Dermis microvascular lymphatic vessel endothelial cell (primary cell): ENCODE data around the gene ABO. TPM values are rescaled to one million over a fixed set of nuclear protein-coding genes. Genes with fewer than 3 reads are reported as not detected.
"Not testable (repeated sequence)": the region's sequence is repeated elsewhere in the genome, so short reads cannot be mapped to it uniquely, and the experiment has no call there.

Experiments used
- DNase-seq, 2 donors: peaks; one replicate each; pipeline versions ENCODE4 v3.0.0 to v3.0.0-alpha.2; 2010; ENCODE audit warnings: low read depth in 2 of 2
- total RNA-seq: library from RNA; depleted of rRNA; stranded (reverse); fragments of >200 nt; gene quantifications from 2 replicates; pipeline ENCODE4 v1.2.1, GENCODE V29; 2014

The ABO gene
- total RNA-seq, 1 donor from 2014 or later: 0.39 TPM

GRCh38 chr9:133205996-133206931, 68.7 kb downstream of the ABO start:
- no peak for DNase-seq

DNA sequence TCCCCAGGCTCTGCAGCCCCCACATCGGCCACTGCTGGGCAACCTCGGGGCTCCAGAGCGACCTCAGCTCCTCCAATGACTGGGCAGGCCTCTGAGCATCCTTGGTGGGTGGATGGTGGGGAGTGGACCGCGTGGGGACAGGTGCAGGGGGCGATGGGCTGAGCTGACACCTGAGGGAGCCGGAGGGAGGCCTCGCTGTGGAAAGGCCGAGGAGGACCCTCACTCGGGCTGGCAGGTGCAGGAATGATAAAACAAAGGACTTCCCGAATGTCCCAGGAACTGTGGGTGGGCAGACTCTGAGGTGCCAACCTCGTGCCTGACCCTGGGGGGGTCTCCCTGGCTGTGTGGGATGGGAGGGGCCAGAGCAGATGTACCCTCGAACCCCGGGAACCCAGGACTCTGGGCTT, 69.5 kb downstream of the ABO start:
- not testable (repeated sequence) for DNase-seq

Other genes starting within 250 kb of the ABO start
- 37.4 and 44.5 TPM in 2 replicates for gene GTF3C5, start 244.2 kb downstream of the ABO start, total RNA-seq
- 0.13 TPM in 2 replicates for gene CEL, start 213.2 kb downstream of the ABO start, total RNA-seq
- 25.4 and 56.5 TPM in 2 replicates for gene RALGDS, start 154.0 kb downstream of the ABO start, total RNA-seq
- 21.3 and 37.7 TPM in 2 replicates for gene GBGT1, start 111.3 kb downstream of the ABO start, total RNA-seq
- not detected in 2 replicates for gene OBP2B, start 66.0 kb downstream of the ABO start, total RNA-seq
- 5.3 and 7.3 TPM in 2 replicates for gene SURF6, start 61.0 kb upstream of the ABO start, total RNA-seq
- 10.3 and 19.1 TPM in 2 replicates for gene MED22, start 72.9 kb upstream of the ABO start, total RNA-seq
- gene RPL7A, start 73.0 kb upstream of the ABO start, total RNA-seq: 1,768 and 1,981 TPM in 2 replicates
- gene SURF1, start 81.3 kb upstream of the ABO start, total RNA-seq: 19.7 and 21.6 TPM in 2 replicates
- gene SURF2, start 81.3 kb upstream of the ABO start, total RNA-seq: 9.6 and 15.3 TPM in 2 replicates
- 270 and 365 TPM in 2 replicates for gene SURF4, start 100.9 kb upstream of the ABO start, total RNA-seq
- 0.26 and 0.38 TPM in 2 replicates for gene STKLD1, start 101.2 kb upstream of the ABO start, total RNA-seq
- 12.1 and 13.3 TPM in 2 replicates for gene REXO4, start 142.8 kb upstream of the ABO start, total RNA-seq
- 0.39 and 1.0 TPM in 2 replicates for gene ADAMTS13, start 147.2 kb upstream of the ABO start, total RNA-seq
- gene CACFD1, start 184.8 kb upstream of the ABO start, total RNA-seq: 6.5 and 15.2 TPM in 2 replicates
- gene SLC2A6, start 203.9 kb upstream of the ABO start, total RNA-seq: 19.7 and 24.4 TPM in 2 replicates
- not detected in 2 replicates for gene MYMK, start 249.8 kb upstream of the ABO start, total RNA-seq